ENCODE results near the gene IL17RC.

DNA sequence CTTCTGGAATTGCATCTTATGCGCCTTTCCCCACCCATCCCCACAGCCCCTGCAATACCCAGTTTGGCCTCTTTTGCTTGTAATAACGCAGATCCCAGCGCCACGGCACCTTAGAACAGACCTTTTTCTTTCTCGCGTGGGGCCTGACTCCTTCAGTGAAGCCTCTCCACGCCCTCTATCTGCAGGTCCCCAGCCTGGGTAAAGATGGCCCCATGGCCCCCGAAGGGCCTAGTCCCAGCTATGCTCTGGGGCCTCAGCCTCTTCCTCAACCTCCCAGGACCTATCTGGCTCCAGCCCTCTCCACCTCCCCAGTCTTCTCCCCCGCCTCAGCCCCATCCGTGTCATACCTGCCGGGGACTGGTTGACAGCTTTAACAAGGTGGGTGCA, 17.3 kb downstream of the IL17RC start:
- peak in 1 of 3 experiments; percentile 13 for TF ChIP-seq CTCF (IDR thresholded peaks at IDR 0.05)
- no peak for TF ChIP-seq POLR2A (IDR thresholded peaks at IDR 0.05)
